ENCODE measurements around the gene BRSK1.

DNA sequence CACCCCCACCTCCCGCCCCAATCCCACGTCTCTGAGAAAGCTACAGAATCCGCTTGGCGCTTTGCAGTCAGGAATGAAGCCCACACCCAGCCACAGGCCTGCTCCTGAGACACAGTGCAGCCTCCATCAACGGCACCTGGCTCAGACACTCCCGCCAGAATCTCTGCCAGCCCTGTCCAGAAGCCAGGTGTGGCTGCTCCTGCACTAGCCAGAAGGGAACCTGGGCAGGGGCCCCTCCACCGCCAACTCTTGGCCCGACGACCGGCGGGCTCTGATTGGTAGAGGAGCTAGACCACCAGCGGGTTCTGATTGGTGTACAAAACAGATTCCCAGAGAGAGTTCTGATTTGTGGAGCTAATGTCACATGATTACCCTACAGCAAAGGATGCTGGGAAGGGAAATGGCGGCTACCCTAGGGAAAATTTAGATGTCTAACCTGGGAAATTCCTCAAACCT lies 22.1 kb upstream of the BRSK1 start:
- no peak for TF ChIP-seq POLR2AphosphoS5 (IDR thresholded peaks at IDR 0.05; ENCODE audit: borderline replicate concordance, low read depth, low read length)
- no peak for TF ChIP-seq FOXP2 (optimal IDR thresholded peaks at IDR 0.05; ENCODE audit: control extremely low read depth, extremely low read length, insufficient read depth)
- no peak for TF ChIP-seq EZH2 (IDR thresholded peaks at IDR 0.05)

Data from SK-N-MC (cell line).